ENCODE data around the gene CLDN7. TPM values are rescaled to one million over a fixed set of nuclear protein-coding genes. Genes with fewer than 3 reads are reported as not detected.

CLDN7 gene
- total RNA-seq, 2 experiments from 2014 or later = 0.32 TPM; not detected in 1

- Histone ChIP-seq H3K36me3 (ENCODE audit: insufficient read depth, low read length) (no peaks in the 10 kb centered on the region), H4K20me1 (ENCODE audit: insufficient read depth, low read length) (no peaks in the 10 kb centered on the region), H3K4me1 (ENCODE audit: insufficient read depth, low read length, poor library complexity, severe bottlenecking) (peaks cover 32% of the 10 kb centered on the region), H2AFZ (ENCODE audit: low read length) (peak overlapping the region; percentile 85; the same call in 1 of the 2 replicates), H3K4me2 (ENCODE audit: low read length) (peak overlapping the region; percentile 88), H3K9me3 (ENCODE audit: low read length) (no peaks in the 10 kb centered on the region), H3K4me3 (ENCODE audit: low read depth, low read length, poor library complexity, severe bottlenecking) (peak overlapping the region; percentile 59), H3K9me2 (ENCODE audit: insufficient read depth, low read length) (no peaks in the 10 kb centered on the region), H3K79me2 (ENCODE audit: insufficient read depth, low read depth, low read length) (no peaks in the 10 kb centered on the region), H3K27ac (ENCODE audit: low read depth, low read length, poor library complexity, severe bottlenecking) (peak overlapping the region; percentile 57)
- ChIA-PET POLR2A (interaction anchor here (0.6 to 1.3 kb wide), 3 partner anchors 11 to 24 kb away, joined by 3 to 5 read pairs (median 3); no protein-coding TSS in a partner anchor), CTCF (ENCODE audit: unreplicated experiment) (interaction anchor here (0.5 to 1.0 kb wide), 3 partner anchors 16 to 203 kb away, joined by 3 to 4 read pairs (median 4); partner anchors contain the start of gene POLR2A)
- no peak for TF ChIP-seq EZH2phosphoT487 (IDR thresholded peaks at IDR 0.05; ENCODE audit: borderline replicate concordance, low read depth, low read length)
- TF ChIP-seq, protein P1, sequence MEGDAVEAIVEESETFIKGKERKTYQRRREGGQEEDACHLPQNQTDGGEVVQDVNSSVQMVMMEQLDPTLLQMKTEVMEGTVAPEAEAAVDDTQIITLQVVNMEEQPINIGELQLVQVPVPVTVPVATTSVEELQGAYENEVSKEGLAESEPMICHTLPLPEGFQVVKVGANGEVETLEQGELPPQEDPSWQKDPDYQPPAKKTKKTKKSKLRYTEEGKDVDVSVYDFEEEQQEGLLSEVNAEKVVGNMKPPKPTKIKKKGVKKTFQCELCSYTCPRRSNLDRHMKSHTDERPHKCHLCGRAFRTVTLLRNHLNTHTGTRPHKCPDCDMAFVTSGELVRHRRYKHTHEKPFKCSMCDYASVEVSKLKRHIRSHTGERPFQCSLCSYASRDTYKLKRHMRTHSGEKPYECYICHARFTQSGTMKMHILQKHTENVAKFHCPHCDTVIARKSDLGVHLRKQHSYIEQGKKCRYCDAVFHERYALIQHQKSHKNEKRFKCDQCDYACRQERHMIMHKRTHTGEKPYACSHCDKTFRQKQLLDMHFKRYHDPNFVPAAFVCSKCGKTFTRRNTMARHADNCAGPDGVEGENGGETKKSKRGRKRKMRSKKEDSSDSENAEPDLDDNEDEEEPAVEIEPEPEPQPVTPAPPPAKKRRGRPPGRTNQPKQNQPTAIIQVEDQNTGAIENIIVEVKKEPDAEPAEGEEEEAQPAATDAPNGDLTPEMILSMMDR (conservative IDR thresholded peaks at IDR 0.05; ENCODE audit: low read length) = peak; percentile 96
- intact Hi-C loops (cut with micrococcal nuclease; ENCODE audit: unreplicated experiment) = loop anchor here (1.0 to 2.0 kb wide), 5 partner anchors 16 to 235 kb away; partner anchors contain the start of genes ACAP1, KCTD11 and TMEM102
- peak; percentile 92 for DNase-seq (ENCODE audit: low spot score)
- no TSS peak for BruUV-seq (replicated peaks)
Observed at GRCh38 chr17:7280519-7281073, 18.3 kb upstream of the CLDN7 start.

- Histone ChIP-seq H3K79me2 (ENCODE audit: insufficient read depth, low read depth, low read length) (no peaks in the 10 kb centered on the region), H2AFZ (ENCODE audit: low read length) (no peak overlapping the region), H3K27ac (ENCODE audit: low read depth, low read length, poor library complexity, severe bottlenecking) (no peak overlapping the region), H3K9me2 (ENCODE audit: insufficient read depth, low read length) (no peaks in the 10 kb centered on the region), H3K4me2 (ENCODE audit: low read length) (no peak overlapping the region), H3K4me1 (ENCODE audit: insufficient read depth, low read length, poor library complexity, severe bottlenecking) (peaks cover 32% of the 10 kb centered on the region), H4K20me1 (ENCODE audit: insufficient read depth, low read length) (no peaks in the 10 kb centered on the region), H3K4me3 (ENCODE audit: low read depth, low read length, poor library complexity, severe bottlenecking) (no peak overlapping the region), H3K9me3 (ENCODE audit: low read length) (no peaks in the 10 kb centered on the region), H3K36me3 (ENCODE audit: insufficient read depth, low read length) (no peaks in the 10 kb centered on the region)
- intact Hi-C loops (cut with micrococcal nuclease; ENCODE audit: unreplicated experiment) = no loop called here
- ChIA-PET CTCF (ENCODE audit: unreplicated experiment) (no interaction called here), POLR2A (no interaction called here)
- no TSS peak for BruUV-seq (replicated peaks)
- no peak for DNase-seq (ENCODE audit: low spot score)
- TF ChIP-seq, protein P1 (conservative IDR thresholded peaks at IDR 0.05; ENCODE audit: low read length) = no peak
- no peak for TF ChIP-seq EZH2phosphoT487 (IDR thresholded peaks at IDR 0.05; ENCODE audit: borderline replicate concordance, low read depth, low read length)
Observed at GRCh38 chr17:7279448-7279847, 17.2 kb upstream of the CLDN7 start.

GRCh38 chr17:7266784-7267183, 4.5 kb upstream of the CLDN7 start:
- no peaks in the 10 kb centered on the region for H3K36me3 ChIP-seq (ENCODE audit: insufficient read depth, low read length)
- no peaks in the 10 kb centered on the region for H3K9me2 ChIP-seq (ENCODE audit: insufficient read depth, low read length)
- H4K20me1 ChIP-seq (ENCODE audit: insufficient read depth, low read length) = no peaks in the 10 kb centered on the region
- H3K79me2 ChIP-seq (ENCODE audit: insufficient read depth, low read depth, low read length) = no peaks in the 10 kb centered on the region
- H3K4me1 ChIP-seq (ENCODE audit: insufficient read depth, low read length, poor library complexity, severe bottlenecking) = peaks cover 17% of the 10 kb centered on the region
- ChIA-PET POLR2A (interaction anchor here (0.7 to 1.2 kb wide), 2 partner anchors 30 to 94 kb away, joined by 3 to 4 read pairs; no protein-coding TSS in a partner anchor), CTCF (ENCODE audit: unreplicated experiment) (no interaction called here)
- intact Hi-C loops (cut with micrococcal nuclease; ENCODE audit: unreplicated experiment) = no loop called here
- no peaks in the 10 kb centered on the region for H3K9me3 ChIP-seq (ENCODE audit: low read length)
- no peak for DNase-seq (ENCODE audit: low spot score)
- no peak overlapping the region for H3K4me2 ChIP-seq (ENCODE audit: low read length)
- no peak overlapping the region for H3K27ac ChIP-seq (ENCODE audit: low read depth, low read length, poor library complexity, severe bottlenecking)
- H3K4me3 ChIP-seq (ENCODE audit: low read depth, low read length, poor library complexity, severe bottlenecking) = no peak overlapping the region
- H2AFZ ChIP-seq (ENCODE audit: low read length) = no peak overlapping the region
- no TSS peak for BruUV-seq (replicated peaks)
- no peak for TF ChIP-seq EZH2phosphoT487 (IDR thresholded peaks at IDR 0.05; ENCODE audit: borderline replicate concordance, low read depth, low read length)
- TF ChIP-seq, protein P1 (conservative IDR thresholded peaks at IDR 0.05; ENCODE audit: low read length) = no peak
